ENCODE results near the gene GPR152. TPM values are rescaled to one million over a fixed set of nuclear protein-coding genes. Genes with fewer than 3 reads are reported as not detected.

The GPR152 gene
- total and polyA plus RNA-seq, 2 of the 8 experiments (the other 6 are each of a cell fraction or from before 2014, with no cell fraction given), result not detected

- Histone ChIP-seq H3K4me2 (ENCODE audit: insufficient read depth in 1 of 2, low read depth in 2 of 2, low read length in 2 of 2) (no peak overlapping the region), H3K4me3 (ENCODE audit: extremely low read depth in 1 of 4, insufficient read depth in 2 of 4, low read depth in 3 of 4, low read length in 4 of 4) (no peak overlapping the region), H4K20me1 (replicated peaks in 1 of 2; ENCODE audit: control insufficient read depth in 1 of 2, insufficient read depth in 2 of 2, low read length in 2 of 2) (no peaks in the 10 kb centered on the region), H3K18ac (ENCODE audit: extremely low read depth, low read length) (no peak overlapping the region), H2BK120ac (replicated peaks; ENCODE audit: low read depth, low read length) (no peak overlapping the region), H2BK5ac (ENCODE audit: low read depth, low read length) (no peak overlapping the region), H3K9ac (replicated peaks in 1 of 4; ENCODE audit: extremely low read depth in 1 of 4, low read depth in 3 of 4, low read length in 3 of 4) (no peak overlapping the region; a peak in 1 of 7 replicates), H3K79me2 (ENCODE audit: control insufficient read depth in 1 of 2, insufficient read depth in 2 of 2, low read length in 2 of 2) (no peaks in the 10 kb centered on the region), H3K14ac (ENCODE audit: insufficient read length) (no peak overlapping the region), H4K8ac (ENCODE audit: extremely low read depth, insufficient read depth, low read length) (no peak overlapping the region), H3K23me2 (ENCODE audit: low read depth, low read length) (no peaks in the 10 kb centered on the region), H3K56ac (replicated peaks; ENCODE audit: insufficient read length, low read depth, low read length) (no peak overlapping the region), H3K79me1 (ENCODE audit: low read depth, low read length) (no peaks in the 10 kb centered on the region), H3K27ac (ENCODE audit: low read depth, low read length) (no peak overlapping the region), H3K23ac (ENCODE audit: insufficient read length) (no peak overlapping the region), H2AK5ac (ENCODE audit: low read depth, low read length) (no peak overlapping the region), H3K36me3 (ENCODE audit: control insufficient read depth in 2 of 4, insufficient read depth in 4 of 4, low read length in 3 of 4) (no peaks in the 10 kb centered on the region), H4K91ac (replicated peaks; ENCODE audit: insufficient read length, low read length) (no peak overlapping the region), H3K27me3 (replicated peaks in 1 of 4; ENCODE audit: control insufficient read depth in 3 of 4, extremely low read depth in 1 of 4, insufficient read depth in 3 of 4, low read length in 3 of 4) (no peaks in the 10 kb centered on the region), H2AFZ (ENCODE audit: low read length) (no peak overlapping the region), H2BK20ac (ENCODE audit: low read length) (no peak overlapping the region), H3K9me3 (ENCODE audit: insufficient read depth in 2 of 2, low read depth in 1 of 2, low read length in 1 of 2) (no peaks in the 10 kb centered on the region), H2BK15ac (ENCODE audit: low read length) (no peak overlapping the region), H3K4ac (replicated peaks; ENCODE audit: insufficient read length, low read depth, low read length) (no peak overlapping the region), H3K4me1 (replicated peaks in 1 of 4; ENCODE audit: control insufficient read depth in 3 of 4, insufficient read depth in 4 of 4, low read length in 3 of 4) (no peaks in the 10 kb centered on the region), H4K5ac (ENCODE audit: insufficient read length, low read depth, low read length) (no peak overlapping the region), H2BK12ac (ENCODE audit: low read depth, low read length) (no peak overlapping the region)
- TF ChIP-seq SP1 (IDR thresholded peaks at IDR 0.05; ENCODE audit: low read depth, low read length), result no peak
- TF ChIP-seq USF2 (IDR thresholded peaks at IDR 0.05; ENCODE audit: low read length), result no peak
- no peak for TF ChIP-seq BRCA1 (IDR thresholded peaks at IDR 0.05; ENCODE audit: low read depth, low read length)
- TF ChIP-seq SP4 (IDR thresholded peaks at IDR 0.05; ENCODE audit: low read length), result no peak
- TF ChIP-seq RXRA (IDR thresholded peaks at IDR 0.05; ENCODE audit: insufficient read depth, low read depth, low read length), result no peak
- no peak for TF ChIP-seq CREB1 (IDR thresholded peaks at IDR 0.05)
- WGBS, 2 experiments (ENCODE audit: extremely low coverage in 1 of 2, insufficient coverage in 1 of 2, insufficient read length in 1 of 2, insufficient replicate concordance in 2 of 2, low coverage in 1 of 2, low lambda C conversion rate in 2 of 2, missing lambda C conversion rate in 1 of 2), result 94% methylated on average over 15 of the region's 19 CpGs; no CpG with 5 or more reads in 1 of the 2 experiments
- FAIRE-seq, result no peak
- CTCF ChIA-PET (ENCODE audit: partially characterized antibody), result interaction anchor here (0.6 kb wide), 1 partner anchor 26 kb away, joined by 3 read pairs; no protein-coding TSS in a partner anchor
- DNase-seq (ENCODE audit: low read depth in 1 of 2, low spot score in 2 of 2), result no peak
- POLR2A ChIA-PET (ENCODE audit: partially characterized antibody), result interaction anchor here (0.7 to 4.3 kb wide), 5 partner anchors 9 to 88 kb away, joined by 3 to 27 read pairs (median 4); partner anchors contain the start of genes PTPRCAP and TMEM134
These were observed 5.7 kb upstream of the GPR152 start for GRCh38 chr11:67458266-67458665.

All from H1 (cell line).